ENCODE data around the gene DCLK2.

Gene DCLK2

DNA sequence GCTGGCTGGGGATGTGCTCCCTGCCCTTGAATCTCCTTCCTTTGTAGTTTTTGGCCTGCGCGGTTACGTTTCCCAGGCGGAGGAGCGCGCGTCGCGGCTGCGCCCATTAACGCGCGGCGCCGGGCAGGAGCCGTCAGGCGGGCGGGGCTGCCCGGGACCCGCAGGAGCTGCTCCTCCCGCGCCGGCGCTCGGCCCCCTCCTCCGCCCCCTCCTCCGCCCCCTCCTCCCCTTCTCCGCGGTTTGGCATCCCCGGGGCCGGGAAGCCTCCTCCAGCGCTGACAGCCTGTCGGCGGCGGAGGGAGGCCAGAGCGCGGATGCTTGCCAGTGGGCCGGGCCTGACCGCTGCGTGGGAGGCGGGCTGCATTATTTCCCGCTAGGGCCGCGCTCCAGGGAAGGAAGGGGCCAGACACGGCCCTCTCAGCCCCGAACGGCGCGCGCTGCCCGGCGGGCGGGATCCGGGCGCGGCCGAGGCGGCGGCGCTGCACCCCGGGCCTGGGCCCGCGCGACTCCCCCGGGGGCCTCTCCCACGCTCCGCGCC, at the start of gene DCLK2:
TSS of gene DCLK2 (plus strand) at position 405 of the 538 bp plus-strand sequence. CDS start 583 bp downstream, outside the sequence.
- DNase-seq: peak in 1 of 2 experiments; percentile 1

DNA sequence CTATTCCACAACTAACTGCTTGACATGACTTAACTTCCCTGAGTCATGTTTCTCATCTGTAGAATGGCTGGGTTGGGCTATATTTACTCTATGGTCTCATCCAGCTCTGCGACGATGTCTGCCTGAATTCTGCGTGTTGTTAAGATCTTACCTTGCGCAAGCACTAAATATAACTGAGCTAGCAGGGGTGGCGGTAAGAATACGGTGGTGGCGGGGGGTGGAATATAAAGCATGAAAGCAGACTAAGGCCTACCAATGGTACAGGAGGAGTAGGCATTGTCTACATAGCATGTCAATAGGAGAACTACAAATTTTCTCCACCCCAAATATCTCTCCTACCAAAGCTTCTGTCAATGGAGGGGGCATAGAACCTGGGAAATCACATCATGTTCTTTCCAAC, 45.7 kb upstream of the DCLK2 start:
- DNase-seq: no peak

DNA sequence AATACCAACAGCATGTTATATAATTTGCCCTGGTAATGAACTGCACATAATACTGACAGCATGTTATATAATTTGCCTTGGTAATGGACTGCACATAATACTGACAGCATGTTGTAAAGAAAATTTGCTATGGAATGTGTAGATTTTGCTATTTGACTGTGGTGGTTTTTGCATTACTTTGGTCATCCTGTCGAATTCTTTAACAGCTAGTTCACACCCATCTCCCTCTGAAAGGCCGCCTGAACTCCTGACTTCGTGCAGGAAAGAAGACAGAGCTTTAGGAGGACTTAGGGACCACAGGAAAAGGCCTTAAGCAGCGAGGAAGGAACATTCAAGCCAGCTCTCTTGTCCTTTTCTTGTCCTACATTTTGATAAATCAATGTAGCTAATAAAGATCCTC, 45.2 kb upstream of the DCLK2 start:
- no peak for DNase-seq

DNA sequence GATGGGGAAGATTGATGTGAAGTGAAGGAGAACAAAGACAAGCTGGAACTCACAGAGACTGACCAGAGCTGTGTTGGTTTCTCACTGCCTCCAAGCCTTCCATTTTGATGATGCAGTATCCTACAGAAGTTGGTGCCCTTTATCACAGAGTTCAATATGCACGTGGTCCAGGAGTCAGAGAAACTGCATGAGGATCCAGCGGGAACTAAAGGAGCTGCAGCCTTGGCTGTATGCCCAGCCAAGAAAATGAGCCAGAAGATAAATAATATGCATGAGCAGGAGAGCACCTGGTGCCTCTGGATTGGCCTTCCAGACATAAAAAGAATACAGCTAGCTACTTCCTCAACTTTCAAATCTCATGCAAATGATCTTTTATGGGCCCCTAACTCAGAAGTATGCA, 44.3 kb upstream of the DCLK2 start:
- DNase-seq: no peak

DNA sequence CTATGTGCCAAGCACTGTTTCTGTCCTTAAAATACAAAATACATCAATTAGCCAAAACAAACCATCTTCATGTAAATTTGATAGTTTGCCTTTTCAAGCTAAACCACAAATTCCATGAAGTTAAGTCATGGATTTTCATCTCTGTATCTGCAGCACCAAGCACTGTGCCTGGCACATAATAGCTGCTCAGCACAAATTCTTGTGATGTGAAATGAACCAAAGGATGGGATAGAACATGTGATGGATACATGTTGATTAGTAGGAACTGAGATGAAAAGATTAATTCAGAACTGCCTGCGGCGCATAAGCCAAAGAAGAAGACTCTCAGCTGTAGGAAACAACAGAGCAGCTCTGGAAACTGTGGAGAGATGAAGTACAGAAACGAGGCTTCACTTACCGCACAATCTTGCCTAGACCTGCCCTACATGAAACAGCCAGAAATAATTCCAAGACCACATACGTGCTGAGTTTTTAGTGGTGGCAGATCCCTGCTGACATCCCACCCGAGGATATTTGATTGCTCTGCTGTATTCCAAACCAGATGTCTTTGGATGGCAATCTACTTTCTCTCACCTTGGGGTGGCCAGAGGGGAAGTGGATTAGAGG, 40.9 kb upstream of the DCLK2 start:
- DNase-seq: no peak

DNA sequence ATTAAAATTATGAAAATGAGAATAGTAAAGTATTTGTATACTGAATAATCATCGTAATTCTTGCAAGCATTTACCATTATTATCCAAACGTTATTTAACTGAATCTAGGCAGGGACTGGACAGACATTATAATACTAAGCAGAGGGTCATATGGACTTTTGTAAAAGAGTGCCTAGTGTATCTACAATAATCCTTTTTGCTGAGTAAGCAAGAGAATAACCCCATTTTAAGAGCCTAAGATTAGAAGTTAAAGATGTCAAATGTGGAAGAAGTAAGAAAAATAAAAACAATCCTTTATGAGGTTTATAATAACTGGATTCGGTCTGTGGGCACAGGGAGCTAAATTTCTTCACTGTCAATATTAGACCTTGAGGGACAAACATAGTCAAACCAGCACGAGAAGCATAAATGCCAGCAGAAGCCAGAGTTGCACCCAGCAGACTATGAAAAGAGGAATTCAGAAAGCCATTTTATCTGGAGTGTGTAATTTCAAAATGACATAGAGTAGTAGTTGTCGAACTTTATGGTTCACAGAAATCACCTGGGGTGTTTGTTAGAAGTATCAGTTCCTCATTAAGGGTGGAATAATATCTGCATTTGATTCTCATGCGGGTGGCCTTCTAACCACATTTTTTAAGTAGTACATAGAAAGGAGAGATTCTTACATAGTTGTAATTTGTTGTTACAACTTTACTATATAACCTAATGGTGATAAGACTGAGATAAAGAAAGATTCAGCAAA, 39.7 kb upstream of the DCLK2 start:
- no peak for DNase-seq

DNA sequence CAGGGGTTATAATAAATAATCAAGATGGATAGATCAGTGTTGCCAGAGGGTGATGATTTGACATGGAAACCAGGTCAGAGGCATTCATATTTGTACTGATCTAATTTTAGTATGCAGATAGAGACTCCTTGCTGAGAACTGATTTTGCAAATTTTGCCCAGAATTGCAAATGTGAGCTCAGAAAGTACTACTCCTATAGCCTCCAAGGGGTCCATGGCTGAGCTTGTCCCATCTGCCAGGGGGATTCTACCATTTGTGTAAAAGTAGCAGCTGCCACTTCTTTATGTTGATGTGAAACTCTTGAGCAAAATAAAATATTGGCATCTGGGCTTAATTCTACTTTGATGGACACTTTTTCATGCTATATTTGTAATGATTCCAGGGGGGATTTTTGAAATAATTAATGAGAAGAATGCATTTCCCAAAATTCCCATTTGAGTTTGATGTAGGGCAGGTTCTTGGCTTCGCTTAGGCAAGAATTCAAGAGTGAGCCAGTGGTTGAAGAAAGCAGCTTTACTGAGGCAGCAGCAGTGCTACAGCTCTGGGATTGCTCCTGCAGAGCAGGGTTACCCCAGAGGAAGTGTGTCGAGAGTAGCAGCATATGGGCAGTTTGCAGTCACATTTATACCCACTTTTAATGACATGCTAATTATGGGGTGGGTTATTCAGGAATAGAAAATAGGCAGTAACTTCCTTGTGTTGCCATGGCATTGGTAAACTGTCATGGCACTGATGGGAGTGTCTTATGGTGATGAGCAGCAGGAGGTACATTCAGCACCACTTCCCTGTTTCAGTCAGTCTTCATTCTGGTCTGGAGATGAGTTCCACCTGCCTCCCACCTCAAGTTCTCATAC, 38.7 kb upstream of the DCLK2 start:
- DNase-seq: no peak

DNA sequence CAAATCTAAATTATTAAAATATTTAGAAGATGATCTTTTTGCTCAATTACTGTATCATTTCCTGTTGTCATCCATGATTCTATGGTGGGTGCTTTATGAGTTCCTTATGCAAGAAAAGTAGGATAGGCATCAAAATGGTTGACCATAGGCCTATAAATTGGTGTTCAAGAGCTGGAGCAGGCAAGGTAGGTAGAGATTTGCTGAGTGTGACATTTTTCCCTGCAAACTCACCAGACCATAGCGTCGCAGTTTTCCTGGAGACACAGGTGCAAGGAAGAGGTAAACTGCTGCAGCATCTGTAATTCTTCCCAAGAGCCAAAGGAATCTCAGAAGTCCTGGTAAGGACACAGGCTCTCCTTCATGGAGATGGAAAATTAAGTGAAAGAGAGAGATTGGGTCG, 33.7 kb upstream of the DCLK2 start:
- no peak for DNase-seq

DNA sequence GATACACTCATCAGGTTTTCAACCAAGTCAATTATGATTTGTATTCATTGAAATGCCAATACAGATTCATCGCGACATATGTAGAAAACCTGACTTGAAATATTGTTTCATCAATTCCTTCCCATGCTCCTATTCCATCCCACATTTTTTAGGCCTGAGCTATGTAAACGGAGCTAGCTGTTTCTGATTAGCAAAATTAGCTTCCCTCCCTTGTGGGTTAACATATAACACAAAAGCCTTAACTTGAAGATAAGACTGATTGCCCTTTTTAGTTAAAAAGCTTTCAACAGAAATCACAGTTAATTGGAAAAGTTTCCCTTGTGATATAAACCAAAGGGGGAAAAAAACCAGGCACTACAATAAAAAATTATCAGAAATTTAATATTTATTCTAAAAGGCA, 32.8 kb upstream of the DCLK2 start:
- no peak for DNase-seq

DNA sequence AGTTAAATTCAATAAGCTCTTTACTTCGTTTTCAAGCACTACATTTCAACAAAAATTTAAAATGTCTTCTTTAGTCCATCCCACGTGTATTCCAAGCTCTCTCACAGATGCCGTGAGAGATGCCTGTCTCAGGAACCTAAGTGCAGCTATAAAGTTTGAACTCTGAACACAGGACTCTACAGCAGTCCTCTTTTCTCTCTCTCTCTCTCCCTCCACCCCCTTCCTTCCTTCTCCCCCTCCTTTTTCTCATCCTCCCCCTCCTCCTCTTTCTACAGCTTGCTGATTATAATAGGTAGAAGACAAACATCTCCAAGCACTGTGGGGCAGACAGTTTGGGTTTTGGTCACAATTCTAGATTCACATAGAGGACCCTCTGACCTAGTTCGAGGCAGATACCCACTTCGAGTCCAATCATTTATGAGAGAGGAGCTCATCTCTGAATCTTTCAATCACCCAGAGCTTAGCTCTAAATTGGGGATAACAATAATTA, 31.5 kb upstream of the DCLK2 start:
- DNase-seq: no peak

DNA sequence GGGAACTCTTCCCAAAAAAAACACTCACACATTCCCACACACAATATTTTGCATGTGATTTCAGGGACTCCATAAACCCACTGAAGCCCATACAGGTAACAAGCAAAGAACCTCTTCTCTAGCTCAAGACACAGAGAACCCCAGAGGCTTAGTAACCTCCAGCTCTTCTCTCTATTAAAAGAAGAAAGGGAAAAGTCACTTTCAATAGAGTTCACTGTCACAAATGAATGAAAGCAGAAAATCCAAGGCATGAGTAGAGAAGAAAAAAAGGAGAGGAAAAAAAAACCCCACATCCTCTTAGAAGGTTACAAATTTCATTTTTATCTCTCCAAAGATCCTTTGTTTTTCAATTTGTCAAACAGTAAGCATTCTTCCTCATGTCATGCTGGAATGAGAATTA, 30.7 kb upstream of the DCLK2 start:
- DNase-seq: no peak

DNA sequence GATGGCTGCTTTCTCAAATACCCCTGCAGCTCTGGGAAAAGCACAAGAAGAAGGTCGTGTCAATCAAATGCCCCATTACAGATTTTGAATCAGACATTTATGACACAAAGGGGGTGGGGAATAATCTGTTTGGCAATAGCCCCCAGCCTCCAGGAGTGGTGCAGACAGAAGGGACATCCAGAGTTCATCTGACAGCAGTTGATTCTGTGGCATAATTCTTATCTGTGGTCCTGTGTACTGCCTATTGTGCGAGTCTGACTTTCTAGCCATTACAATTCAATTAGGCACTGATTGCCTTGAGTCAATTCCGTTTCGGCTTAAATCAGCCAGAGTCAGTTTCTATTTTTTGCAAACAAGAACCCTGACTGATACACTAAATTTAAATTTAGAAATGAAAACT, 28.6 kb upstream of the DCLK2 start:
- no peak for DNase-seq

DNA sequence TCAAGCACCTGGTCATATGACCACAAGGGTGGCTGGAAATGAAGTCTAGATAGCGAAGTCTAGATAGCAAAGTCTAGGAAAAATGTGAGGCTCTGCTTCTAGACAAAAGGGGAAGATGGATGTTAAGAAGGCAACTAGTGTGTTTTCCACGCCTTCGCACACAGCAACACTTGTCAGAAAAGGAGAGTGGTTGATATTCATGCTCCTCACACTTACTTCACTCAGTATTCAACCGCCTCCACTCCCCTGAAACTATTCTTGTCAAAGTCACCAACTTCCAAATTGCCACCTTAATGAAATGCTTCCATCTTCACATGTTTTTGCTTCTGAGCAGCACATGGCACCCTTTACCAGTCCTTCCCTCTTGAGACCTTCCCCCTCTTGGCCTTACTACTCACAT, 27.7 kb upstream of the DCLK2 start:
- no peak for DNase-seq

DNA sequence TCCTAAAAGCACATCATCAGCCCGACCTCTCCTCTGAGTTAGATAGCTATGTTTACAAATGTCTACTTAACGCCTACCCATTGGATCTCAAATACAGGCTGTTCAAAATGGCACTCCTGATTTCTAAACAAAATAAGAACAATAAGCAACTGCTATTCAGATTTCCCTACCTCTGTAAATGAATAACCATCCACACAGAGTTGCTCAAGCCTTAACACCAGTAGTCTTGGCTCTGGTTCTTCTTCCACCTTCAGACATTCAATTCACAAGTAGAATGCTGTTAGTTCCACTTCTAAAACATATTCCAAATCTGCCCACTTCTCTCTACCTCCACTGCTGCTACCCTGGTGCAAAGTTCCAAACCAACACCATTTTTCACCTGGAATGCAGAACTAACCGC, 27.1 kb upstream of the DCLK2 start:
- DNase-seq: no peak

DNA sequence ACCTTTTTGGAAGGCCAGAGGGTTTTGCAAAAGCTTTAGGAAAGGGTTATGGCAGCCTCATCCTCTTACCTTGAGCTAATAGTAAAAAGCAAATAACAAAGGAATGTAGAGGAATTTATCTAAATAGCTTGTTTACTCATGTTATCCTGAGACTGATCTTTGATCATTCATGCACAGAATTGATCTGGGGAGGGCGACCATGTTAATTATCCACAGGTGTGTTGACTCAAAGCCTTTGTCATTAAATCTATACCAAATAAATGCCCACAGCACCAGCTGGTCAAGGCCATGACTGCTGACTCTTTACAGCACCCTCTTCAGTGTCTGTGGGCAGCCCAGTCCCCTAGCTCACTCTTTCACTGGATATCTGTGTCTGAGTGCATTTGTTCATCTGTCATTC, 22.8 kb upstream of the DCLK2 start:
- no peak for DNase-seq

DNA sequence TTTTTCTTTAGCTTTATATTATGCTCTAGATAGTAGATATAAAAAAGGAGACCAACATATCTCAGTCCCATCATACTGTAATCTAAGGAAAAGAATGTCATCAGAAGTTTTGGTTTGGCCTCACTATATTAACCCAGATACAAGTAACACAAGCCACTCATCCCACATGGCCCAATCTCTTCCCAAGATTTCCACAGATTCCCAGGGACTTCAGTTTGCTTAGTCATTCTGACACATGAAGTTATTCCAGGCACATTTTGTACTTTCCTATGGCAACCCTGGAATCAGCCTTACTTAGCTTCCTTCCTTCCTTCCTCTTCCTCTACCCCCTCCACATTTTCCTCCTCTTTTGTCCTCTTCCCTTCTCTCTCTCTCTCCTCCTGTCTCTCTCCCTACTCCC, 21.7 kb upstream of the DCLK2 start:
- no peak for DNase-seq

DNA sequence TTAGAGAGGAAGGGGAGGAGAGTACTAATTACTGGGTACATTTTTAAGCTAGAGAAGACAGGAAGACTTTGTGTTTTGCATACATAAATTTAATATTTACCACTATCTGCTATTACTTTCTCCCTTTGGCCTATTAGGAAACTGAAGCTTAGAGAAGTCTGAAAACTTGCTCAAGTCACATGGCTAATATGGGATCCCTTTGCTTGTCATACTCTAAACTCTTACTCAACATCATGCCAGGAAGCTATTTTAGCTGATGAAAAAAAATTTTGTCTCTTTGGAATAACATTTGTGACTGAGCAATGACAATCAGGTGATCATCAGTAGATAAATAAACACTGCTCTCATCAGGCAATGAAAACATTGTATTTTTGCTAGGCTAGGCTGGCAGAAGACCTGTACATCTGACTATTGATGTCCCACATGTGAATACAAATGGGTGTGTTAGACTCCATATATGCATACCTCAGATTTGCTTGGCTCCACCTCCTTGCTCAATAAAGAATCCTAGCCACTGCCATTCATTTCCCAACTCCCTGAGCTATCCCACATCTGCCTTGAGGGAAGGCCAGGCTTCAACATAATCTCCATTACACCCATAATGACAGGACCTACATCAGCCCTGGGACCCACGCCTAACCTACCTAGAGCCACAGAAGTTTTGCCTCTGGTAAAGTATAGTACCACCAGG, 17.0 kb upstream of the DCLK2 start:
- no peak for DNase-seq

DNA sequence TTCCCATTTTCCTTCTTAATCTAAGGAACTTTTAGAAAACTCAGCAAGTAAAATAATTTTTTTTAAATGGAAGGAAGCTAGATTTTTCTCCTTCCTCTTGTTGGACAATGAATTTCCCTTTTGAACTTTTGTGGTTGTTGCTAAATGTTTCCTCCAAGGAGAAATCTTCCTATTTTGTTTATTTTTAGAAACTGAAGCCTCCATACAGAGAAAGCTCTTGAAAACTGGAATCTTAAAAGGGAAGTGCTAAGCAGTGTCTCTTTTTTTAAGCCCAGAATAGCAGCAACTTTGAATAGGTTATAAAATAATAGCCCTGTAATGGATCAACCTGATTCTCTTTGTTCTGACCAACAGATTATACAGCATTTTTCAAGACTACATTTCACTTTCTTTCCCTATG, 15.1 kb upstream of the DCLK2 start:
- DNase-seq: no peak

DNA sequence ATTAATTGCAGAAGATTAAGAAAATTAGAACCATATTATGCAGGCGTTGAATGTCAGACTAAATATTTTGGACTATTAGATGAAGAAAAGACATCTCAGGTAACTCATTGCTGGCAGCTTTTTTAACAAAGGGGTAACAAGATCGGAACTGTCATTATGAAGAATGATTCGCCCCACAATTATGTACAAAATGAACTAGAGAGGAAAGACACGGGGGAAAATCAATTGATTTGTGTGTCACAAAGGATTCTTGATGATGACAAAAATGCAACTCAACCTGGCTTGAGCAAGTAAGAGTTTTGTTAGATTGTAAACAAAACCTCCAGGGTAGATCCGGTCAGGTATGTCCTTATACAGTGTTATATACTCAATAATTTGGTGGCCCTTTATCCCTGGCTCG, 12.5 kb upstream of the DCLK2 start:
- DNase-seq: no peak

DNA sequence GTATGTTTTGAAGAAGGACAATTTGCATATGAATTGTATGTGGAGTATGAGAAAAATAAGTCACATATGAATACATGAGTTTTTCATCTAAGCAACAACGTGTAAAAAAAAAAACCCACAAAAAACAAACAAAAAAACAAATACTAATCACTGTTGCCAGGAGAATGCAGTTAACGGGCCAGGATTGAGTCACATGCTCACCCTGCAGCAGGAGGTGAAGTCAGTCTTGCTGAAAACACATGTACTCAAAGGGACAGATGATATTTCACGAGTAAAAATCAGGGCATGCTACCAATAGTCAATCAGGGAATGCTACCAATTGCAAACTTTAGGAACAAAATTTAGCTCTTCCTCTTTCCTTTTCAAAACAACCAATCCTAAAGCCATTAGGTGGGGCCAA, 10.4 kb upstream of the DCLK2 start:
- no peak for DNase-seq

DNA sequence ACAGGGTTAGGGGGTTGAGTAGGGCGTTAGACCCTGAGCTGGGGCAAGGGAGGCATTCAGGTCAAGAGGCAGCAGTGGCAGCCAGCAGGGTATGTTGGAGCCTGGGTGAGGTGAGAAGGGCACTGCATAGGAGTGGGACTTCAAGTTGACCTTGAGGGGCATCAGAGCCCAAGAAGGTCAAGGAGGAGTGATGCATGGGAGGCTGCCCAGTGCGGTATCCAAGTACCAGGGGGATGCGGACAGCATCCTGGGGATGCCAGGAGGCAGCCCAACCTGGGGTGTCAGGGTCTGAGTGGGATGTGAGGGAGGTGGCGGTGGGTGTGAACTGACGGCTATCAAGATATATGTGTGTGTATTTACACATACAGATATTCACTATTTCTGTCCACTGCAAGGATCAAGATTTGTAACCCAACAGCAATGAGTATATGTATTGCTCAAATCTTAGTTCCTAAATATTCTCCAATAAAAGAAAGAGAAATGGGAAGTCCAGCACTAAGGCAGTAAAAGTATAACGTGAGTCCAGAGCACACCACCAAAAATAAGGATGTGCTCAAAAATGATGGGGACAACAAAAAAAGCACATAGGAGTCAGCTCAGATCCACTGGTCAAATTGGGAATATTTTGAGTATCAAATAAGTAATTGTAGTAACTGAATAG, 9.8 kb upstream of the DCLK2 start:
- no peak for DNase-seq

DNA sequence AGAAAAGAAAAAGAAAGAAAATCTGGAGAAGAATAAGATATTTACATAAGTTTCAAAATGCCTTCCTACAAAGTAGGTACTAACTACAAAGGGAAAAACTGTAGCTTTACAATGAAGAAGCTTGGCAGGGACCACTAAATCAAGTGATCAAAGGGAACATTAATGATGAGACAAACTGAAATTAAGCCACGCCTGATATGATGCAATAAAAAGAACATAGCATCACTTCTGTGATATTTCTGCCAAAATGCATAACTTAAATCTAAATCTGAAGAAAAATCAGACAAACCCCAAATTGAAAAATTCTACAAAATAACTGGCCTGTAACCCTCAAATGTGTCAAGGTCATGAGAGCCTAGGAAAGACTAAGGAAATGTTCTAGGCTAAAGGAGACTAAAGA, 8.9 kb upstream of the DCLK2 start:
- no peak for DNase-seq
